Stimulated activated effector memory CD8-positive, alpha-beta T cell treated with anti-CD3 and anti-CD28 coated beads, Interleukin-12 subunit alpha, Interleukin-12 subunit beta, amount 100 ng/mL, for 72 hours (primary cell): ENCODE data around the gene KCTD1.

Experiments
- ATAC-seq: fragments of 150-1000 bp; cut with Tn5 transposase; 2 replicates; pipeline ENCODE4 v1.10.0; 2021
- DNase-seq, 2 donors: peaks; one replicate each; pipeline ENCODE4 v3.0.0; 2021 to 2022; ENCODE audit warnings: low spot score in 2 of 2
- H3K27ac Mint-ChIP-seq: one replicate; pipeline ENCODE4 v1.8.0; 2022; ENCODE audit warnings: mild to moderate bottlenecking, mixed read lengths
- H3K36me3 Mint-ChIP-seq: one replicate; pipeline ENCODE4 v1.8.0; 2022; ENCODE audit warnings: mild to moderate bottlenecking, mixed read lengths
- H3K4me1 Mint-ChIP-seq: one replicate; pipeline ENCODE4 v1.8.0; 2022; ENCODE audit warnings: mixed read lengths
- H3K4me3 Mint-ChIP-seq: one replicate; pipeline ENCODE4 v1.8.0; 2022; ENCODE audit warnings: mild to moderate bottlenecking, mixed read lengths
- H3K9me3 Mint-ChIP-seq: one replicate; pipeline ENCODE4 v1.8.0; 2022; ENCODE audit warnings: mixed read lengths

Gene KCTD1

GRCh38 chr18:26538524-26538923 is 9.8 kb downstream of the KCTD1 start:
- ATAC-seq, result no peak

GRCh38 chr18:26536664-26537063 is 11.7 kb downstream of the KCTD1 start:
- Mint-ChIP-seq H3K9me3 (no peaks in the 10 kb centered on the region), H3K36me3 (no peaks in the 10 kb centered on the region), H3K4me3 (no peak overlapping the region), H3K27ac (no peak overlapping the region), H3K4me1 (no peaks in the 10 kb centered on the region)
- no peak for ATAC-seq
- no peak for DNase-seq

More at GRCh38 chr18:26538524-26538923, 9.8 kb downstream of the KCTD1 start:
- H3K9me3 Mint-ChIP-seq, result no peaks in the 10 kb centered on the region
- no peak overlapping the region for H3K4me3 Mint-ChIP-seq
- DNase-seq, result no peak
- no peak overlapping the region for H3K27ac Mint-ChIP-seq
- H3K36me3 Mint-ChIP-seq, result no peaks in the 10 kb centered on the region
- no peaks in the 10 kb centered on the region for H3K4me1 Mint-ChIP-seq

- Mint-ChIP-seq H3K27ac (no peak overlapping the region), H3K4me1 (no peaks in the 10 kb centered on the region), H3K4me3 (no peak overlapping the region), H3K36me3 (no peaks in the 10 kb centered on the region), H3K9me3 (no peaks in the 10 kb centered on the region)
- ATAC-seq (peak; percentile 74), DNase-seq (no peak)
These were observed 12.3 kb downstream of the KCTD1 start for GRCh38 chr18:26536032-26536431.

GRCh38 chr18:26535630-26536029 is 12.7 kb downstream of the KCTD1 start:
- H3K4me1 Mint-ChIP-seq, result no peaks in the 10 kb centered on the region
- no peaks in the 10 kb centered on the region for H3K36me3 Mint-ChIP-seq
- no peak overlapping the region for H3K4me3 Mint-ChIP-seq
- H3K9me3 Mint-ChIP-seq, result no peaks in the 10 kb centered on the region
- H3K27ac Mint-ChIP-seq, result no peak overlapping the region
- DNase-seq (no peak), ATAC-seq (peak; percentile 28)

- H3K36me3 Mint-ChIP-seq, result no peaks in the 10 kb centered on the region
- H3K4me1 Mint-ChIP-seq, result no peaks in the 10 kb centered on the region
These were observed 15.7 kb downstream of the KCTD1 start for GRCh38 chr18:26532367-26533340.

GRCh38 chr18:26531605-26532298 is 16.6 kb downstream of the KCTD1 start:
- H3K27ac Mint-ChIP-seq, result no peak overlapping the region
- no peaks in the 10 kb centered on the region for H3K4me1 Mint-ChIP-seq
- no peak for DNase-seq

More at GRCh38 chr18:26532367-26533340, 15.7 kb downstream of the KCTD1 start:
- DNase-seq, result no peak
- H3K27ac Mint-ChIP-seq, result no peak overlapping the region
- no peak for ATAC-seq
- H3K9me3 Mint-ChIP-seq, result no peaks in the 10 kb centered on the region
- no peak overlapping the region for H3K4me3 Mint-ChIP-seq

GRCh38 chr18:26526966-26527234 is 21.5 kb downstream of the KCTD1 start:
- no peak overlapping the region for H3K4me3 Mint-ChIP-seq
- no peaks in the 10 kb centered on the region for H3K9me3 Mint-ChIP-seq
- no peak for ATAC-seq
- no peak overlapping the region for H3K27ac Mint-ChIP-seq
- DNase-seq, result no peak
- H3K36me3 Mint-ChIP-seq, result no peaks in the 10 kb centered on the region
- no peaks in the 10 kb centered on the region for H3K4me1 Mint-ChIP-seq

More at GRCh38 chr18:26531605-26532298, 16.6 kb downstream of the KCTD1 start:
- Mint-ChIP-seq H3K9me3 (no peaks in the 10 kb centered on the region), H3K36me3 (no peaks in the 10 kb centered on the region), H3K4me3 (no peak overlapping the region)
- no peak for ATAC-seq

- Mint-ChIP-seq H3K9me3 (no peaks in the 10 kb centered on the region), H3K4me3 (no peak overlapping the region), H3K27ac (no peak overlapping the region), H3K36me3 (no peaks in the 10 kb centered on the region), H3K4me1 (no peaks in the 10 kb centered on the region)
- no peak for DNase-seq
- no peak for ATAC-seq
These were observed 22.0 kb downstream of the KCTD1 start for GRCh38 chr18:26526128-26526965.

GRCh38 chr18:26524504-26525351 is 23.6 kb downstream of the KCTD1 start:
- ATAC-seq, result no peak
- no peaks in the 10 kb centered on the region for H3K36me3 Mint-ChIP-seq

GRCh38 chr18:26524002-26524401 is 24.4 kb downstream of the KCTD1 start:
- no peaks in the 10 kb centered on the region for H3K4me1 Mint-ChIP-seq
- no peak overlapping the region for H3K27ac Mint-ChIP-seq
- DNase-seq (no peak), ATAC-seq (no peak)
- H3K9me3 Mint-ChIP-seq, result no peaks in the 10 kb centered on the region
- no peaks in the 10 kb centered on the region for H3K36me3 Mint-ChIP-seq
- no peak overlapping the region for H3K4me3 Mint-ChIP-seq

More at GRCh38 chr18:26524504-26525351, 23.6 kb downstream of the KCTD1 start:
- Mint-ChIP-seq H3K27ac (no peak overlapping the region), H3K9me3 (no peaks in the 10 kb centered on the region), H3K4me1 (no peaks in the 10 kb centered on the region), H3K4me3 (no peak overlapping the region)
- DNase-seq, result no peak

- Mint-ChIP-seq H3K27ac (no peak overlapping the region), H3K9me3 (no peaks in the 10 kb centered on the region), H3K36me3 (no peaks in the 10 kb centered on the region), H3K4me3 (no peak overlapping the region), H3K4me1 (no peaks in the 10 kb centered on the region)
- DNase-seq (no peak), ATAC-seq (no peak)
These were observed 26.7 kb downstream of the KCTD1 start for GRCh38 chr18:26521617-26522016.

- no peak overlapping the region for H3K27ac Mint-ChIP-seq
- H3K4me1 Mint-ChIP-seq, result no peaks in the 10 kb centered on the region
- H3K9me3 Mint-ChIP-seq, result no peaks in the 10 kb centered on the region
- DNase-seq (no peak), ATAC-seq (no peak)
- H3K36me3 Mint-ChIP-seq, result no peaks in the 10 kb centered on the region
- H3K4me3 Mint-ChIP-seq, result no peak overlapping the region
These were observed 27.4 kb downstream of the KCTD1 start for GRCh38 chr18:26520974-26521373.

- ATAC-seq (no peak), DNase-seq (no peak)
- H3K36me3 Mint-ChIP-seq, result no peaks in the 10 kb centered on the region
- H3K4me1 Mint-ChIP-seq, result no peaks in the 10 kb centered on the region
- H3K4me3 Mint-ChIP-seq, result no peak overlapping the region
- H3K27ac Mint-ChIP-seq, result no peak overlapping the region
- no peaks in the 10 kb centered on the region for H3K9me3 Mint-ChIP-seq
These were observed 29.2 kb downstream of the KCTD1 start for GRCh38 chr18:26519114-26519513.

- DNase-seq (no peak), ATAC-seq (no peak)
- H3K36me3 Mint-ChIP-seq, result no peaks in the 10 kb centered on the region
- no peak overlapping the region for H3K27ac Mint-ChIP-seq
- no peaks in the 10 kb centered on the region for H3K4me1 Mint-ChIP-seq
- no peaks in the 10 kb centered on the region for H3K9me3 Mint-ChIP-seq
- no peak overlapping the region for H3K4me3 Mint-ChIP-seq
These were observed 31.4 kb downstream of the KCTD1 start for GRCh38 chr18:26516964-26517363.
